Mesothelial cell of epicardium (in vitro differentiated cells): Measurements from ENCODE around the gene GPR68. TPM values are rescaled to one million over a fixed set of nuclear protein-coding genes. Genes with fewer than 3 reads are reported as not detected.

Source experiments
- DNase-seq, 2 experiments: peaks; one replicate each; pipeline ENCODE4 v3.0.0; 2021; ENCODE audit warnings: low spot score in 2 of 2; ENCODE audit not compliant: unreplicated experiment in 2 of 2
- H3K27ac Mint-ChIP-seq: 2 replicates; pipeline ENCODE4 v1.8.0; 2021; ENCODE audit warnings: mixed read lengths
- H3K27me3 Mint-ChIP-seq: 2 replicates; pipeline ENCODE4 v1.8.0; 2021; ENCODE audit warnings: low read depth, mixed read lengths
- H3K36me3 Mint-ChIP-seq: 2 replicates; pipeline ENCODE4 v1.8.0; 2021; ENCODE audit warnings: mixed read lengths
- H3K4me1 Mint-ChIP-seq: 2 replicates; pipeline ENCODE4 v1.8.0; 2021; ENCODE audit warnings: mixed read lengths
- H3K4me3 Mint-ChIP-seq: 2 replicates; pipeline ENCODE4 v1.8.0; 2021; ENCODE audit warnings: mild to moderate bottlenecking, moderate library complexity, mixed read lengths
- H3K9me3 Mint-ChIP-seq: 2 replicates; pipeline ENCODE4 v1.8.0; 2021; ENCODE audit warnings: mixed read lengths
- total RNA-seq: library from RNA; stranded (reverse); gene quantifications from 3 replicates; pipeline ENCODE4 v1.2.1, GENCODE V29; 2021
- TF ChIP-seq, protein P1 (sequence below): fragments of 200-600 bp; sonication (generic); IDR thresholded peaks from one replicate; pipeline ENCODE4 v1.5.0; 2021; ENCODE audit warnings: antibody characterized with exemption; ENCODE audit not compliant: unreplicated experiment

Gene GPR68
- total RNA-seq, 1 donor from 2014 or later: 1.1 TPM

DNA sequence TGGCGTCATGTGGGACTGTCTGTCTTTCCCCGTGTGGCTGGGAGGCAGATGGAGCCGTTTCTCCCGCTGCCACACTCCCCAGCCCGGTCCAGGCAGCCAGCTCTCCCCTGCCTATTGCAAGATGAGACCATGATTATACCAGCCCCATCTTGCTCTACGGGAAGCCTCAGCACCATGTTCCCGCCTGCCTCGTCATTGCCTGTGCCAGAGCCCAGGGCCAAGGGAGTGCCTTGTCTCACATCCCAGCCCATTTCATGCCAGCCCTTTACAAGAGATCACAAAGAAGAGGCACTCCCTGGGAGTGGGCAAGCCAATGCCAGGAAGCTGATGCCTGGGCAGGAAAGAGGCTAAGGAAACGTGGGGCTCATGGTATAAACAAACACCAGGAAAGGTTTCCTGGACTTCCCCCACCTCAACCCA is 23.9 kb downstream of the GPR68 start:
- H3K27ac Mint-ChIP-seq: no peak overlapping the region
- TF ChIP-seq, protein P1, sequence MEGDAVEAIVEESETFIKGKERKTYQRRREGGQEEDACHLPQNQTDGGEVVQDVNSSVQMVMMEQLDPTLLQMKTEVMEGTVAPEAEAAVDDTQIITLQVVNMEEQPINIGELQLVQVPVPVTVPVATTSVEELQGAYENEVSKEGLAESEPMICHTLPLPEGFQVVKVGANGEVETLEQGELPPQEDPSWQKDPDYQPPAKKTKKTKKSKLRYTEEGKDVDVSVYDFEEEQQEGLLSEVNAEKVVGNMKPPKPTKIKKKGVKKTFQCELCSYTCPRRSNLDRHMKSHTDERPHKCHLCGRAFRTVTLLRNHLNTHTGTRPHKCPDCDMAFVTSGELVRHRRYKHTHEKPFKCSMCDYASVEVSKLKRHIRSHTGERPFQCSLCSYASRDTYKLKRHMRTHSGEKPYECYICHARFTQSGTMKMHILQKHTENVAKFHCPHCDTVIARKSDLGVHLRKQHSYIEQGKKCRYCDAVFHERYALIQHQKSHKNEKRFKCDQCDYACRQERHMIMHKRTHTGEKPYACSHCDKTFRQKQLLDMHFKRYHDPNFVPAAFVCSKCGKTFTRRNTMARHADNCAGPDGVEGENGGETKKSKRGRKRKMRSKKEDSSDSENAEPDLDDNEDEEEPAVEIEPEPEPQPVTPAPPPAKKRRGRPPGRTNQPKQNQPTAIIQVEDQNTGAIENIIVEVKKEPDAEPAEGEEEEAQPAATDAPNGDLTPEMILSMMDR: no peak
- no peaks in the 10 kb centered on the region for H3K9me3 Mint-ChIP-seq
- no peak for DNase-seq
- H3K4me3 Mint-ChIP-seq: no peak overlapping the region
- no peaks in the 10 kb centered on the region for H3K27me3 Mint-ChIP-seq
- no peaks in the 10 kb centered on the region for H3K4me1 Mint-ChIP-seq
- H3K36me3 Mint-ChIP-seq: peaks cover 26% of the 10 kb centered on the region

DNA sequence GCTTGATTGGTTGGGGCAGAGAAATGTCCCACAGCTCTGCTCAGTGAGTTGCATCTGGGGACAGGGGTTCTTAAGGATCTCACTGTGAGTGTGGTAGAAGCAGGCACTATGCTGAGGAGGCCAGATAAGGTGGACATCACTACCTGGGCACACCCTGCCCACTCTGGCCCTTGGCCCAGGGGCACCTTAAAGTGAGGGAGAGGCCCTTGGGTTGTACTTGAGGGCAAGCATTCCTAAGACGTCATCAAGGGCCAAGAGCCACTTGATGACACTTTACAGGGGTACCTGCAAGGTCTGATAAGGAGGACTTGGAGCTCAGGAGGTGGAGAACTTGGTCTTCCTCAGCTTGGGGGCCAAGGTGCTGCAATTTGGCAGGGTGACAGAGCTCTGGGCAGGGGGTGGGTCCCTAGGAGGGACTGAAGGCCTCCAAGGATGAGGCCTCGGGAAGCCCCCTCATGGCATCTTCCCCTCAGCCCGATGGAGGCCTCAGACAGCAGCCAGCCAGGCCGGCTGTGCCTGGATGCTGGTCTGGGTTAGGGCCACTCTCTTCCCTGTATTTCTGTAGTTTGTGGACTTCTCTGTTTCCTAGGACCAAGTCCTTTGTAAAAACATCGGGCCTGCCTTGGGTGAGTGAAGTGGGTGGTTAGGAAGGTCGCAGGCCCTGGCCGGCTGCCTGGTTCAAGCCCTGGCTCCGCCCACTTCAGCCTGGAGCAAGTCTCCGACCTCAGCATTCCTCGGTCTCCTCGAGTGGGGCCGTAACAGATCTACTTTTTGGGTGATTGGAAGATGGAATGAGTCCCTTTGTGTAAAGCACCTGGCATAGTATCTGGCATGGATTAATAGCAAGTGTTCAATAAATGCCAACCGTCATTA is 24.8 kb downstream of the GPR68 start:
- Mint-ChIP-seq H3K9me3 (no peaks in the 10 kb centered on the region), H3K27me3 (no peaks in the 10 kb centered on the region), H3K4me1 (no peaks in the 10 kb centered on the region), H3K36me3 (peaks cover 26% of the 10 kb centered on the region), H3K4me3 (no peak overlapping the region), H3K27ac (no peak overlapping the region)
- no peak for DNase-seq
- TF ChIP-seq, protein P1: no peak

DNA sequence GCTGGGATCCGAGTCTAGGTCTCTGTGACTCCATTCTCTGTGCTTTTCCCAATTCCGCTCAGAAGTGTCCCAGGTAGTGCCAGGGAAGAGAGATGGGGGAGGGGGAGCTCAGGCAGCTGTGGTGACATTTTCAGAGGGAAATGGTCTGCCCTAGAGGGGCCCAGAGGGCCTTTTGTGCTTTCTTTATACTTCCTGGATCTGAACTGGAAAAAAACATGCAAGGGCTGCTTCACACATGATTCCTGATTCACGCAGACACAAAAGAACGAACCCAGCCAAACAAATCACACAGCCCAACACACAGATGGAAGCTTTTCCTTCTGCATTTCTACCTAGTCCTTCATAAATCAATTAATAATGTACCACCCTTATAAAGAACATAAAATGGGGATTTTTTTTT is 26.5 kb downstream of the GPR68 start:
- peaks cover 30% of the 10 kb centered on the region for H3K36me3 Mint-ChIP-seq
- H3K4me3 Mint-ChIP-seq: no peak overlapping the region
- H3K27ac Mint-ChIP-seq: no peak overlapping the region
- no peak for DNase-seq
- TF ChIP-seq, protein P1: no peak
- H3K27me3 Mint-ChIP-seq: no peaks in the 10 kb centered on the region
- no peaks in the 10 kb centered on the region for H3K4me1 Mint-ChIP-seq
- no peaks in the 10 kb centered on the region for H3K9me3 Mint-ChIP-seq

DNA sequence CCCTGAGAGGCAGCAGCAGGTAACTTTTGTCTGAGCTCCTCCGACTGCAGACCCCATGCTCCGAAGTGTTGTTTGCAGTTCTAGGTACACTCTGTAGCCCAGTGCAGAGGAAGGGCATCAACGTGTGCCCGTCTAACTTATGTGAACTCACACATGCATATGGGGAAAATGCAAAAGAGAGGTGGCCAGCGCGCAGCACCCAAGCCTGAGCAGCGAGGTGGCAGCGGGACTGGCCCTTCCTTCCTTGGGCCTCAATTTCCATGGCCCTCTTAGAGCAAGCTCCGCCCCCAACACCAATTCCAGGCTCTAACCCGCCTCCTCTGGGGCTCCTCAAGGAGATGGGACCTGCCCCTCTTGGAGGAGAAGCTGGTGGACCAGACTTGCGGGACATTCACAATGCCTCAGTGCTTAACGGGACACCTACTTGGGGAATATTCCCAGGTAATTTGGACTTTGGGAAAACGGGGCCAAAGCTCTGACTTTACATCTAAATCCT is 27.7 kb downstream of the GPR68 start:
- no peak overlapping the region for H3K27ac Mint-ChIP-seq
- peaks cover 29% of the 10 kb centered on the region for H3K36me3 Mint-ChIP-seq
- TF ChIP-seq, protein P1: no peak
- DNase-seq: no peak
- H3K27me3 Mint-ChIP-seq: no peaks in the 10 kb centered on the region
- no peaks in the 10 kb centered on the region for H3K4me1 Mint-ChIP-seq
- no peaks in the 10 kb centered on the region for H3K9me3 Mint-ChIP-seq
- H3K4me3 Mint-ChIP-seq: no peak overlapping the region

DNA sequence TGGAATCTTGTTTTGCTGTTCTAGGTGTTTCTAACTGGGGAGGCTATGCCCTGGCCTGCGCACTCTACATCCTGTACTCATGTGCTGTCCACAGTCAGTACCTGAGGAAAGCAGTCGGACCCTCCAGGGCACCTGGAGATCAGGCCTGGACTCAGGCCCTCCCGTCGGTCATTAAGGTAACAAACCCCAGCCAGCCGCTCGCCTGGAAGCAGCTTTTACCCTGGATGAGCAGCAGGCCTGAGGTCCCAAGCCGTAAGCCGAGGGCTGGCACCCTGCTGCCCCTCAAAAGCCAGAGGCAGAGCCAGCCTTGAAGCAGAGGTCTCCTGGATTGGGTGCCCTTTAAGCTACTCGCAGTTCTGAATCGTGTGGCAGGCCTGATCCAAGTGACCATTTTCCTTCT is 29.1 kb downstream of the GPR68 start:
- H3K27me3 Mint-ChIP-seq: no peaks in the 10 kb centered on the region
- H3K4me1 Mint-ChIP-seq: no peaks in the 10 kb centered on the region
- peaks cover 11% of the 10 kb centered on the region for H3K9me3 Mint-ChIP-seq
- no peak overlapping the region for H3K4me3 Mint-ChIP-seq
- no peak overlapping the region for H3K27ac Mint-ChIP-seq
- no peak for DNase-seq
- TF ChIP-seq, protein P1: no peak
- H3K36me3 Mint-ChIP-seq: peaks cover 41% of the 10 kb centered on the region
